Erythroblast (primary cell): ENCODE measurements around the gene ERC2.

Experiments used
- GATA1 ChIP-seq: IDR thresholded peaks from 2 replicates; pipeline ENCODE4 v1.6.1; 2011; ENCODE audit warnings: low read depth, mild to moderate bottlenecking, control low read depth, low read length, moderate library complexity
- POLR2A ChIP-seq: IDR thresholded peaks from 2 replicates; pipeline ENCODE4 v1.6.1; 2011; ENCODE audit warnings: mild to moderate bottlenecking, low read length

DNA sequence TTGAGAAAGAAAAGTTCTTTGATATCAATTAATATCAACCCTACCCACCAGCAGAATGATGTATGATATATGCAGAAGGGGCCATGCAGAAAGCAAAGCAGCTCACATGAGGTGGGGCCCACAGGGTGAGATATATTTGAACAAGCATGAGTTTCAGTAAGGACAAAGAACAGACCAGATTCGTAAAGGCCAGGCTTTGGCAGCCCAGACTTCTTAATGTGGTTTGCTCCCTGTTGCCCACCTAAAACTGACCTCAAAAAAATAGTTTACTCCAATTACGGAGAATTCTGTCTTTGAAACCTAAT lies 725.5 kb downstream of the ERC2 start:
- TF ChIP-seq POLR2A: no peak
- TF ChIP-seq GATA1: no peak
